ENCODE measurements around the gene ZBTB34.

DNA sequence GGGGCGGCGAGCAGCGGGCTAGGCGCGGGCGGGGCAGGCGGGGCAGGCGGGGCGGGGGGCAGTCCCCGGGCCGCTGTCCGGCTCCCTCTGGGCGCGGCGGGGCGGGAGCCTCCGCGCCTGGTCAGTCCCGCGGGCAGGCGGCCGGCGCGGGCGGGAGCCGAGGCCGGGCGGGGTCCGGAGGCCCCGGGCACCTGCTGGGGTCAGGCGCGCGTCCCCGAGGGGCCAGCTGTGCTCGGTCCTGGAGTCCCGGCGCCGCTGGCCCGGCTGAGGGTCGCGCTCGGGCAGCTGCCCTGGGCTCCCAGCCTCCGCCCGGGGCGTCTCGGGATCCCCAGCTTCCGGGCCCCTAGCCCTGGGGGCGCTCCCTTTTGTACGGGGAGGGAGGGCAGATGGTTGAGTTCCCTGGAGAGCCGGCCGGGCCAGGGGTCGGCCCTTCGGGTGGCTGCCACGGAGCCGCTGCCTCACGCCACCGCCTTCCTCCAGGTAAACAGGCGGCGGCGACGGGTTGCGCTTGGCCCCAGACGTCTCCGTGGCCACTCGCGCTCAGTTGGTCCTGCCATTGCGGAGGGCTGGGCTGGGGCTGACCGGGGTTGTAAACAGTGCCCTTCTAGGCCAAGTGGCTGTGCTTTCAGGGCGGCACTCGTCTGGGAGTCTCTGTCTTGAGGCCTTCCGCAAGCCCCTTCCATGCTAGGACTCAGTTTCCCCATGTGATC is 473 bp downstream of the ZBTB34 start:
- TF ChIP-seq POU2F2 (IDR thresholded peaks at IDR 0.05; ENCODE audit: low read depth, low read length) (no peak), POLR2A (IDR thresholded peaks at IDR 0.05; ENCODE audit: low read depth, low read length) (no peak), POLR2AphosphoS5 (IDR thresholded peaks at IDR 0.05; ENCODE audit: low read depth, low read length) (no peak), SPI1 (IDR thresholded peaks at IDR 0.05; ENCODE audit: low read depth, low read length) (no peak), PAX5 (IDR thresholded peaks at IDR 0.05; ENCODE audit: insufficient read depth, low read length, severe bottlenecking) (no peak), TAF1 (IDR thresholded peaks at IDR 0.05; ENCODE audit: low read depth, low read length) (no peak)

Measured in GM12891 (cell line).